Measurements from ENCODE around the gene PCAT7.

GRCh38 chr9:94511955-94512265 is 43.0 kb upstream of the PCAT7 start:
- TF ChIP-seq CTCF (IDR thresholded peaks at IDR 0.05) (no peak), POLR2A (IDR thresholded peaks at IDR 0.05) (no peak)

Data from transverse colon (tissue), 3 donors.